NB4 (cell line): Measurements from ENCODE around the gene OLIG2.
A peak's percentile ranks its signal among the peaks of the same experiment; 100 is the strongest.

Experiments used
- DNase-seq: peaks from one replicate; pipeline ENCODE4 v3.0.0; 2010; ENCODE audit warnings: low read depth
- H3K4me3 ChIP-seq: one replicate; pipeline ENCODE4 v1.5.1; 2011; ENCODE audit warnings: mild to moderate bottlenecking, low read depth, low read length, moderate library complexity
- CTCF ChIP-seq: IDR thresholded peaks from one replicate; pipeline ENCODE4 v1.5.1; 2012; ENCODE audit warnings: low read depth, low read length
- MYC ChIP-seq: IDR thresholded peaks from 2 replicates; pipeline ENCODE4 v1.6.1; 2011; ENCODE audit warnings: low read depth, low read length
- POLR2A ChIP-seq: IDR thresholded peaks from 2 replicates; pipeline ENCODE4 v1.6.1; 2011; ENCODE audit warnings: mild to moderate bottlenecking; ENCODE audit not compliant: insufficient read length; ENCODE audit errors: extremely low read depth
- TF ChIP-seq, protein P1 (sequence below): IDR thresholded peaks from 2 replicates; pipeline ENCODE4 v1.6.1; 2011; ENCODE audit warnings: low read depth, low read length

The OLIG2 gene

GRCh38 chr21:33051925-33052324 is 26.2 kb downstream of the OLIG2 start:
- DNase-seq, result no peak
- H3K4me3 ChIP-seq, result no peak overlapping the region
- TF ChIP-seq POLR2A (no peak), MYC (no peak), CTCF (no peak)
- TF ChIP-seq, protein P1, sequence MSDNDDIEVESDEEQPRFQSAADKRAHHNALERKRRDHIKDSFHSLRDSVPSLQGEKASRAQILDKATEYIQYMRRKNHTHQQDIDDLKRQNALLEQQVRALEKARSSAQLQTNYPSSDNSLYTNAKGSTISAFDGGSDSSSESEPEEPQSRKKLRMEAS, result no peak

GRCh38 chr21:33053951-33054350 is 28.2 kb downstream of the OLIG2 start:
- no peak overlapping the region for H3K4me3 ChIP-seq
- no peak for DNase-seq
- no peak for TF ChIP-seq CTCF
- TF ChIP-seq, protein P1, result no peak
- no peak for TF ChIP-seq POLR2A
- no peak for TF ChIP-seq MYC

GRCh38 chr21:33055991-33056390 is 30.3 kb downstream of the OLIG2 start:
- peak; percentile 83 for DNase-seq
- TF ChIP-seq POLR2A, result no peak
- TF ChIP-seq, protein P1, result no peak
- TF ChIP-seq MYC, result no peak
- no peak overlapping the region for H3K4me3 ChIP-seq

DNA sequence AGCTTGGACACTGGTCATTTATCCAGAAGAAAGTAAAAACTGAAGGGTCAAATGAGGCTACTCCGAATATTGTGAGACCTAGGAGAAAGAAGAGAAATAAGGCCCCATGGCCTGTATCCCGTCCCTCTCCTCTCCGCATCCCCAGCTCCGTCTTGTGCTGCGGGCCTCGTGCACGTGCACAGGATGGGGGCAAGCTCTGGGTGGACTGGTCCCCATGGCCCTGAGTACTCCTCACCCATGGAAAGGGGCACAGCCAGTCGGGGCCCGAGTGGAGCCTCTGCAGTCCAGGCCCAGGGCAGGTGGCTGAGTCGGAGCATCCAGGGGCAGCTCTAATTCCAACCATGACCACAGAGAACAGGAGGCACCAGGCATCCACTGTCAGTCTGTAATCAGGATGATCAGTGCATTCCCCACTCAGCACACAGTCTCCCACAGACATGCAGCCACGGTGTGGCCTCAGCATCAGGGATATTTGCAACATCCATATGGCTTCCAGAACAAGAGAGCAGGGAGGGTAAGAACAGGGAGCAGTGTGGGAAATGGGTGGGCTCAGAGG is 31.7 kb downstream of the OLIG2 start:
- no peak for TF ChIP-seq CTCF
- TF ChIP-seq, protein P1, result no peak
- no peak for TF ChIP-seq MYC
- TF ChIP-seq POLR2A, result no peak
- no peak for DNase-seq
- H3K4me3 ChIP-seq, result no peak overlapping the region

DNA sequence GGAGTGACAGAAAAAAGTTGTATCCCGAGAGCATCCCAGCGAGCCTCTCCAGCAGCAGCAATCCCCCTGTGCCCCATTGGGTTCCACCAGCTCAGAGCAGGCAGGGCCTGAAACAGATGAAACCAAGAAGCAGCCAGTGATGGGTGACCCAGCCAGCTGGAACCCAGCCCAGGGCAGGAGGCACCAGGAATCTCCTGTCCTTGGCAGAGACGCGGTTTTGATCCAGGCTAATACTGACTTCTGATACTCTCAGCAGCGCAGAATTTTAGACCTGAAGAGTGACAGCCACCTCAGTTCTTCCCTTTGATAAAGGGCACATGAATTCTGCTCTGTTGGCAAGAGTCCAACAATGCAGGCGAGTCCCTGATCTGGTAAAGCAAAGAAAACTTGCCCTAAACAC is 32.8 kb downstream of the OLIG2 start:
- TF ChIP-seq CTCF (no peak), POLR2A (no peak), MYC (no peak)
- TF ChIP-seq, protein P1, result no peak
- peak overlapping the region; percentile 27 for H3K4me3 ChIP-seq
- DNase-seq, result no peak

DNA sequence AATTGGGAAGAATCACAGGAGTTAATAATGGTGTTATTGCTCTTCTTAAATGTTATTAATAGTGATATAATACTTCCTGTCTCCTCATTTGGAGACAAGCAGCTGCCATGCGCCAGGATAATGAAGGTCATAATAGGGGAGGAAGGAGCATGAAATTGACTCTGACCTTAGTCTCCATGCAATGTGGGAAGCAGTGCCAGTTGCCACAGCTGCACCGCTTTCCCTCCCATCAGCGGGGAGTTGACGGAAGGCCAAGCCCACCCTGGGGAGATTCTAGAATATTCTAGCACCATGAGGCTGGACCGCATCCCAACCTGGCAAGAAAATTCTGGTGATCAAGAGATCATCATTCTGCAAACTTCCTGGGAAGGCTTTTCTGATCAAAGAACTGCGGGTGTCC is 33.2 kb downstream of the OLIG2 start:
- no peak for TF ChIP-seq CTCF
- no peak for TF ChIP-seq POLR2A
- TF ChIP-seq MYC, result no peak
- TF ChIP-seq, protein P1, result no peak; the same call in 1 of the 2 replicates

More for the DNA sequence above, 33.2 kb downstream of the OLIG2 start:
- peak overlapping the region; percentile 27 for H3K4me3 ChIP-seq
- DNase-seq, result peak; percentile 72
